Measurements from ENCODE around the gene HELZ. TPM values are rescaled to one million over a fixed set of nuclear protein-coding genes. Genes with fewer than 3 reads are reported as not detected.

The HELZ gene
- polyA plus RNA-seq, 3 donors: 24.8 to 44.1 (median 39.9) TPM

- DNase-seq: no peak
- intact Hi-C loops (cut with micrococcal nuclease): no loop called here
- Histone ChIP-seq H3K9me3 (replicated peaks in 1 of 2; ENCODE audit: control insufficient read depth in 1 of 2, insufficient read depth in 1 of 2, low read length in 2 of 2) (no peaks in the 10 kb centered on the region), H3K4me2 (replicated peaks; ENCODE audit: extremely low read depth, low read length, poor library complexity, severe bottlenecking) (no peak overlapping the region), H3K27ac (ENCODE audit: low read depth in 1 of 2, low read length in 2 of 2) (no peak overlapping the region), H4K20me1 (ENCODE audit: insufficient read depth, low read length) (no peaks in the 10 kb centered on the region), H2AFZ (ENCODE audit: insufficient read depth, low read depth, low read length, poor library complexity, severe bottlenecking) (no peak overlapping the region), H3K9ac (ENCODE audit: insufficient read depth, low read length, poor library complexity, severe bottlenecking) (no peak overlapping the region), H3K79me2 (ENCODE audit: insufficient read depth, low read length) (no peaks in the 10 kb centered on the region), H3K27me3 (ENCODE audit: control insufficient read depth in 2 of 2, insufficient read depth in 2 of 2, low read length in 2 of 2) (no peaks in the 10 kb centered on the region), H3K4me3 (replicated peaks in 1 of 3; ENCODE audit: low read depth in 2 of 3, low read length in 3 of 3) (no peak overlapping the region), H3K4me1 (ENCODE audit: control insufficient read depth in 1 of 2, insufficient read depth in 2 of 2, low read length in 2 of 2) (no peaks in the 10 kb centered on the region), H3K36me3 (replicated peaks in 1 of 2; ENCODE audit: control insufficient read depth in 1 of 2, insufficient read depth in 2 of 2, low read length in 2 of 2) (no peaks in the 10 kb centered on the region)
- Mint-ChIP-seq H3K27ac (no peak overlapping the region), H3K27me3 (ENCODE audit: low read depth in 3 of 3) (peaks cover 3 to 8% (median 6%) of the 10 kb centered on the region in 3 donors), H3K9me3 (peaks cover 0 to 2% (median 0%) of the 10 kb centered on the region in 7 donors), H3K4me1 (no peaks in the 10 kb centered on the region), H3K4me3 (no peak overlapping the region), H3K36me3 (no peaks in the 10 kb centered on the region)
- TF ChIP-seq CTCF (IDR thresholded peaks at IDR 0.05): no peak
- 96% methylated on average over 17 of the region's 17 CpGs for WGBS (ENCODE audit: insufficient coverage)
Observed at GRCh38 chr17:67024736-67025135, 220.3 kb downstream of the HELZ start.

- Histone ChIP-seq H3K27ac (ENCODE audit: low read depth in 1 of 2, low read length in 2 of 2) (no peak overlapping the region), H3K4me2 (replicated peaks; ENCODE audit: extremely low read depth, low read length, poor library complexity, severe bottlenecking) (no peak overlapping the region), H3K4me1 (ENCODE audit: control insufficient read depth in 1 of 2, insufficient read depth in 2 of 2, low read length in 2 of 2) (no peaks in the 10 kb centered on the region), H3K79me2 (ENCODE audit: insufficient read depth, low read length) (no peaks in the 10 kb centered on the region), H3K27me3 (ENCODE audit: control insufficient read depth in 2 of 2, insufficient read depth in 2 of 2, low read length in 2 of 2) (no peaks in the 10 kb centered on the region), H3K4me3 (replicated peaks in 1 of 3; ENCODE audit: low read depth in 2 of 3, low read length in 3 of 3) (no peak overlapping the region), H4K20me1 (ENCODE audit: insufficient read depth, low read length) (no peaks in the 10 kb centered on the region), H2AFZ (ENCODE audit: insufficient read depth, low read depth, low read length, poor library complexity, severe bottlenecking) (no peak overlapping the region), H3K9me3 (replicated peaks in 1 of 2; ENCODE audit: control insufficient read depth in 1 of 2, insufficient read depth in 1 of 2, low read length in 2 of 2) (no peaks in the 10 kb centered on the region), H3K36me3 (replicated peaks in 1 of 2; ENCODE audit: control insufficient read depth in 1 of 2, insufficient read depth in 2 of 2, low read length in 2 of 2) (no peaks in the 10 kb centered on the region), H3K9ac (ENCODE audit: insufficient read depth, low read length, poor library complexity, severe bottlenecking) (no peak overlapping the region)
- TF ChIP-seq CTCF (IDR thresholded peaks at IDR 0.05): no peak
- intact Hi-C loops (cut with micrococcal nuclease): no loop called here
- Mint-ChIP-seq H3K4me3 (no peak overlapping the region), H3K27ac (no peak overlapping the region), H3K4me1 (no peaks in the 10 kb centered on the region), H3K36me3 (no peaks in the 10 kb centered on the region), H3K9me3 (no peaks in the 10 kb centered on the region), H3K27me3 (ENCODE audit: low read depth in 3 of 3) (peaks cover 2 to 8% (median 5%) of the 10 kb centered on the region in 3 donors)
- WGBS (ENCODE audit: insufficient coverage): 96% methylated on average over 10 of the region's 12 CpGs
- no peak for DNase-seq
Observed at GRCh38 chr17:67022451-67022810, 222.6 kb downstream of the HELZ start.

All from CD14-positive monocyte (primary cell).